H7 (cell line): Measurements from ENCODE around the gene TBX21. TPM values are rescaled to one million over a fixed set of nuclear protein-coding genes. Genes with fewer than 3 reads are reported as not detected.

Source experiments
- DNase-seq: peaks from one replicate; pipeline ENCODE4 v3.0.0; 2012
- H3K27me3 ChIP-seq: 2 replicates; pipeline ENCODE4 v1.6.0; 2011; ENCODE audit warnings: mild to moderate bottlenecking, low read length; ENCODE audit not compliant: control insufficient read depth, insufficient read depth
- H3K36me3 ChIP-seq: replicated peaks from 2 replicates; pipeline ENCODE4 v1.5.1; 2011; ENCODE audit warnings: low read length; ENCODE audit not compliant: control insufficient read depth, insufficient read depth
- H3K4me3 ChIP-seq: 2 replicates; pipeline ENCODE4 v1.5.1; 2011; ENCODE audit warnings: low read depth, mild to moderate bottlenecking, control low read depth, low read length, moderate library complexity; ENCODE audit not compliant: insufficient read depth
- total RNA-seq: library from RNA; depleted of rRNA; stranded (reverse); fragments of >200 nt; shearing (Covaris generic); gene quantifications from 2 replicates; pipeline ENCODE4 v1.2.3, GENCODE V29; 2014

The TBX21 gene
- total RNA-seq, 1 experiment from 2014 or later = not detected

- H3K36me3 ChIP-seq = no peaks in the 10 kb centered on the region
- H3K4me3 ChIP-seq = no peak overlapping the region
- no peaks in the 10 kb centered on the region; the same call in 1 of the 2 replicates for H3K27me3 ChIP-seq
- DNase-seq = no peak
These were observed 28.3 kb upstream of the TBX21 start for GRCh38 chr17:47704736-47705135.

GRCh38 chr17:47705536-47706530 is 27.2 kb upstream of the TBX21 start:
- H3K4me3 ChIP-seq = no peak overlapping the region
- DNase-seq = no peak
- H3K27me3 ChIP-seq = no peaks in the 10 kb centered on the region; the same call in 1 of the 2 replicates
- no peaks in the 10 kb centered on the region for H3K36me3 ChIP-seq

GRCh38 chr17:47707056-47707804 is 25.8 kb upstream of the TBX21 start:
- no peak overlapping the region for H3K4me3 ChIP-seq
- H3K27me3 ChIP-seq = no peaks in the 10 kb centered on the region; the same call in 1 of the 2 replicates
- DNase-seq = no peak
- no peaks in the 10 kb centered on the region for H3K36me3 ChIP-seq

GRCh38 chr17:47707884-47708283 is 25.2 kb upstream of the TBX21 start:
- Histone ChIP-seq H3K36me3 (no peaks in the 10 kb centered on the region), H3K4me3 (no peak overlapping the region), H3K27me3 (no peaks in the 10 kb centered on the region; the same call in 1 of the 2 replicates)
- no peak for DNase-seq

- Histone ChIP-seq H3K36me3 (no peaks in the 10 kb centered on the region), H3K27me3 (no peaks in the 10 kb centered on the region; the same call in 1 of the 2 replicates), H3K4me3 (peak overlapping the region; percentile 7; the same call in 1 of the 2 replicates)
- DNase-seq = no peak
These were observed 24.6 kb upstream of the TBX21 start for GRCh38 chr17:47708312-47708863.

GRCh38 chr17:47708864-47709541 is 24.0 kb upstream of the TBX21 start:
- Histone ChIP-seq H3K36me3 (no peaks in the 10 kb centered on the region), H3K4me3 (no peak overlapping the region; the same call in 1 of the 2 replicates), H3K27me3 (no peaks in the 10 kb centered on the region; the same call in 1 of the 2 replicates)
- no peak for DNase-seq

- no peak overlapping the region for H3K4me3 ChIP-seq
- no peaks in the 10 kb centered on the region for H3K36me3 ChIP-seq
- no peak for DNase-seq
- no peaks in the 10 kb centered on the region; the same call in 1 of the 2 replicates for H3K27me3 ChIP-seq
These were observed 23.4 kb upstream of the TBX21 start for GRCh38 chr17:47709594-47709993.

- DNase-seq = no peak
- no peaks in the 10 kb centered on the region for H3K36me3 ChIP-seq
- no peaks in the 10 kb centered on the region; the same call in 1 of the 2 replicates for H3K27me3 ChIP-seq
- no peak overlapping the region for H3K4me3 ChIP-seq
These were observed 21.5 kb upstream of the TBX21 start for GRCh38 chr17:47711366-47712099.

GRCh38 chr17:47712330-47713023 is 20.6 kb upstream of the TBX21 start:
- DNase-seq = no peak
- no peak overlapping the region for H3K4me3 ChIP-seq
- H3K36me3 ChIP-seq = no peaks in the 10 kb centered on the region
- no peaks in the 10 kb centered on the region; the same call in 1 of the 2 replicates for H3K27me3 ChIP-seq

- H3K27me3 ChIP-seq = no peaks in the 10 kb centered on the region; the same call in 1 of the 2 replicates
- no peak overlapping the region for H3K4me3 ChIP-seq
- H3K36me3 ChIP-seq = no peaks in the 10 kb centered on the region
- DNase-seq = peak; percentile 89
These were observed 18.9 kb upstream of the TBX21 start for GRCh38 chr17:47713980-47714700.

- Histone ChIP-seq H3K27me3 (peaks cover 4% of the 10 kb centered on the region; the same call in 1 of the 2 replicates), H3K36me3 (no peaks in the 10 kb centered on the region), H3K4me3 (no peak overlapping the region)
- DNase-seq = no peak
These were observed 18.2 kb upstream of the TBX21 start for GRCh38 chr17:47714773-47715396.

- Histone ChIP-seq H3K4me3 (no peak overlapping the region), H3K27me3 (peaks cover 12% of the 10 kb centered on the region; the same call in 1 of the 2 replicates), H3K36me3 (no peaks in the 10 kb centered on the region)
- DNase-seq = no peak
These were observed 17.2 kb upstream of the TBX21 start for GRCh38 chr17:47715669-47716325.
